Measurements from ENCODE around the gene SCN9A. TPM values are rescaled to one million over a fixed set of nuclear protein-coding genes. Genes with fewer than 3 reads are reported as not detected.

SCN9A gene
- total RNA-seq, 2 experiments from 2014 or later, result not detected

- Histone ChIP-seq H2AFZ (ENCODE audit: low read length) (no peak overlapping the region), H3K36me3 (ENCODE audit: insufficient read depth, low read length) (no peaks in the 10 kb centered on the region), H3K4me1 (ENCODE audit: insufficient read depth, low read length, poor library complexity, severe bottlenecking) (no peaks in the 10 kb centered on the region), H3K9me3 (ENCODE audit: low read length) (no peaks in the 10 kb centered on the region), H3K79me2 (ENCODE audit: insufficient read depth, low read depth, low read length) (no peaks in the 10 kb centered on the region), H3K4me3 (ENCODE audit: low read depth, low read length, poor library complexity, severe bottlenecking) (no peak overlapping the region), H3K27ac (ENCODE audit: low read depth, low read length, poor library complexity, severe bottlenecking) (no peak overlapping the region), H3K4me2 (ENCODE audit: low read length) (no peak overlapping the region), H4K20me1 (ENCODE audit: insufficient read depth, low read length) (no peaks in the 10 kb centered on the region), H3K9me2 (ENCODE audit: insufficient read depth, low read length) (no peaks in the 10 kb centered on the region)
- no peak for DNase-seq (ENCODE audit: low spot score)
- ChIA-PET CTCF (ENCODE audit: unreplicated experiment) (no interaction called here), POLR2A (no interaction called here)
- intact Hi-C loops (cut with micrococcal nuclease; ENCODE audit: unreplicated experiment), result no loop called here
- no TSS peak for BruUV-seq (replicated peaks)
- TF ChIP-seq EZH2phosphoT487 (IDR thresholded peaks at IDR 0.05; ENCODE audit: borderline replicate concordance, low read depth, low read length), result no peak
- TF ChIP-seq CTCF (conservative IDR thresholded peaks at IDR 0.05; ENCODE audit: low read length), result no peak
Measured at GRCh38 chr2:166284359-166284758, 91.4 kb downstream of the SCN9A start.

GRCh38 chr2:166282154-166282553 lies 93.6 kb downstream of the SCN9A start:
- BruUV-seq (replicated peaks), result no TSS peak
- intact Hi-C loops (cut with micrococcal nuclease; ENCODE audit: unreplicated experiment), result no loop called here

GRCh38 chr2:166278856-166279255 lies 96.9 kb downstream of the SCN9A start:
- Histone ChIP-seq H2AFZ (ENCODE audit: low read length) (no peak overlapping the region), H3K36me3 (ENCODE audit: insufficient read depth, low read length) (no peaks in the 10 kb centered on the region), H3K4me3 (ENCODE audit: low read depth, low read length, poor library complexity, severe bottlenecking) (no peak overlapping the region), H3K9me3 (ENCODE audit: low read length) (no peaks in the 10 kb centered on the region), H3K4me1 (ENCODE audit: insufficient read depth, low read length, poor library complexity, severe bottlenecking) (no peaks in the 10 kb centered on the region), H4K20me1 (ENCODE audit: insufficient read depth, low read length) (no peaks in the 10 kb centered on the region), H3K27ac (ENCODE audit: low read depth, low read length, poor library complexity, severe bottlenecking) (no peak overlapping the region), H3K9me2 (ENCODE audit: insufficient read depth, low read length) (no peaks in the 10 kb centered on the region), H3K4me2 (ENCODE audit: low read length) (no peak overlapping the region), H3K79me2 (ENCODE audit: insufficient read depth, low read depth, low read length) (no peaks in the 10 kb centered on the region)
- ChIA-PET POLR2A (no interaction called here), CTCF (ENCODE audit: unreplicated experiment) (no interaction called here)
- no TSS peak for BruUV-seq (replicated peaks)
- TF ChIP-seq EZH2phosphoT487 (IDR thresholded peaks at IDR 0.05; ENCODE audit: borderline replicate concordance, low read depth, low read length), result no peak
- TF ChIP-seq CTCF (conservative IDR thresholded peaks at IDR 0.05; ENCODE audit: low read length), result no peak
- DNase-seq (ENCODE audit: low spot score), result no peak
- intact Hi-C loops (cut with micrococcal nuclease; ENCODE audit: unreplicated experiment), result no loop called here

More at GRCh38 chr2:166282154-166282553, 93.6 kb downstream of the SCN9A start:
- Histone ChIP-seq H2AFZ (ENCODE audit: low read length) (no peak overlapping the region), H4K20me1 (ENCODE audit: insufficient read depth, low read length) (no peaks in the 10 kb centered on the region), H3K79me2 (ENCODE audit: insufficient read depth, low read depth, low read length) (no peaks in the 10 kb centered on the region), H3K9me3 (ENCODE audit: low read length) (no peaks in the 10 kb centered on the region), H3K9me2 (ENCODE audit: insufficient read depth, low read length) (no peaks in the 10 kb centered on the region), H3K27ac (ENCODE audit: low read depth, low read length, poor library complexity, severe bottlenecking) (no peak overlapping the region), H3K4me2 (ENCODE audit: low read length) (no peak overlapping the region), H3K4me3 (ENCODE audit: low read depth, low read length, poor library complexity, severe bottlenecking) (no peak overlapping the region), H3K4me1 (ENCODE audit: insufficient read depth, low read length, poor library complexity, severe bottlenecking) (no peaks in the 10 kb centered on the region), H3K36me3 (ENCODE audit: insufficient read depth, low read length) (no peaks in the 10 kb centered on the region)
- ChIA-PET CTCF (ENCODE audit: unreplicated experiment) (no interaction called here), POLR2A (interaction anchor here (1.1 kb wide), 1 partner anchor 14 kb away, joined by 3 read pairs; no protein-coding TSS in a partner anchor)
- TF ChIP-seq CTCF (conservative IDR thresholded peaks at IDR 0.05; ENCODE audit: low read length) (no peak), EZH2phosphoT487 (IDR thresholded peaks at IDR 0.05; ENCODE audit: borderline replicate concordance, low read depth, low read length) (no peak)
- no peak for DNase-seq (ENCODE audit: low spot score)

All from OCI-LY7 (cell line).